Measurements from ENCODE around the gene OSBPL3. TPM values are rescaled to one million over a fixed set of nuclear protein-coding genes. Genes with fewer than 3 reads are reported as not detected.

OSBPL3 gene
- total and polyA plus RNA-seq, 2 donors (not counting 3 experiments of a cell fraction or from before 2014, with no cell fraction given): 7.5 to 27.1 TPM

- Histone ChIP-seq H3K4me1 (ENCODE audit: control insufficient read depth, extremely low read depth, insufficient read depth, low read length) (peaks cover 20% of the 10 kb centered on the region), H3K4me2 (ENCODE audit: insufficient read depth, low read length) (no peak overlapping the region), H3K9ac (replicated peaks; ENCODE audit: extremely low read depth, insufficient read depth, low read length) (no peak overlapping the region), H3K36me3 (ENCODE audit: control insufficient read depth in 2 of 2, extremely low read depth in 1 of 2, insufficient read depth in 2 of 2, low read length in 2 of 2) (no peaks in the 10 kb centered on the region), H3K4me3 (replicated peaks in 1 of 3; ENCODE audit: insufficient read depth in 1 of 3, low read depth in 1 of 3, low read length in 3 of 3) (no peak overlapping the region), H3K27me3 (ENCODE audit: control insufficient read depth in 2 of 2, insufficient read depth in 2 of 2, low read length in 2 of 2) (no peaks in the 10 kb centered on the region), H3K27ac (ENCODE audit: insufficient read depth, low read depth, low read length) (no peak overlapping the region), H4K20me1 (replicated peaks; ENCODE audit: control insufficient read depth, extremely low read depth, insufficient read depth, low read length) (no peaks in the 10 kb centered on the region), H2AFZ (ENCODE audit: low read depth, low read length) (no peak overlapping the region), H3K9me1 (replicated peaks; ENCODE audit: control insufficient read depth, extremely low read depth, insufficient read depth, low read length) (no peaks in the 10 kb centered on the region), H3K9me3 (replicated peaks; ENCODE audit: control insufficient read depth, insufficient read depth, low read length) (no peaks in the 10 kb centered on the region), H3K79me2 (ENCODE audit: control insufficient read depth, insufficient read depth, low read length) (peaks cover 85% of the 10 kb centered on the region)
- no TSS peak for BruUV-seq (replicated peaks)
- TF ChIP-seq JUN (IDR thresholded peaks at IDR 0.05; ENCODE audit: borderline replicate concordance, insufficient read depth, insufficient read length, low read depth) (no peak), POLR2A (IDR thresholded peaks at IDR 0.05; ENCODE audit: low read depth, low read length) (no peak), EZH2 (IDR thresholded peaks at IDR 0.05; ENCODE audit: borderline replicate concordance, low read depth, low read length, severe bottlenecking) (no peak), GATA2 (IDR thresholded peaks at IDR 0.05; ENCODE audit: insufficient read depth, insufficient read length, low read depth, low read length) (no peak), MYC (IDR thresholded peaks at IDR 0.05; ENCODE audit: low read depth, low read length) (no peak), MAX (IDR thresholded peaks at IDR 0.05; ENCODE audit: insufficient read depth, insufficient read length) (no peak), FOS (IDR thresholded peaks at IDR 0.05; ENCODE audit: borderline replicate concordance, insufficient read depth, low read length) (no peak), POLR2AphosphoS5 (IDR thresholded peaks at IDR 0.05; ENCODE audit: insufficient read depth, low read depth, low read length) (no peak)
- TF ChIP-seq, protein P1, sequence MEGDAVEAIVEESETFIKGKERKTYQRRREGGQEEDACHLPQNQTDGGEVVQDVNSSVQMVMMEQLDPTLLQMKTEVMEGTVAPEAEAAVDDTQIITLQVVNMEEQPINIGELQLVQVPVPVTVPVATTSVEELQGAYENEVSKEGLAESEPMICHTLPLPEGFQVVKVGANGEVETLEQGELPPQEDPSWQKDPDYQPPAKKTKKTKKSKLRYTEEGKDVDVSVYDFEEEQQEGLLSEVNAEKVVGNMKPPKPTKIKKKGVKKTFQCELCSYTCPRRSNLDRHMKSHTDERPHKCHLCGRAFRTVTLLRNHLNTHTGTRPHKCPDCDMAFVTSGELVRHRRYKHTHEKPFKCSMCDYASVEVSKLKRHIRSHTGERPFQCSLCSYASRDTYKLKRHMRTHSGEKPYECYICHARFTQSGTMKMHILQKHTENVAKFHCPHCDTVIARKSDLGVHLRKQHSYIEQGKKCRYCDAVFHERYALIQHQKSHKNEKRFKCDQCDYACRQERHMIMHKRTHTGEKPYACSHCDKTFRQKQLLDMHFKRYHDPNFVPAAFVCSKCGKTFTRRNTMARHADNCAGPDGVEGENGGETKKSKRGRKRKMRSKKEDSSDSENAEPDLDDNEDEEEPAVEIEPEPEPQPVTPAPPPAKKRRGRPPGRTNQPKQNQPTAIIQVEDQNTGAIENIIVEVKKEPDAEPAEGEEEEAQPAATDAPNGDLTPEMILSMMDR (IDR thresholded peaks at IDR 0.05; ENCODE audit: extremely low read depth in 1 of 2, insufficient read depth in 1 of 2, low read depth in 1 of 2, low read length in 2 of 2): no peak
- CTCF ChIA-PET: no interaction called here
- dilution Hi-C loops (cut with MboI; ENCODE audit: extremely low pct_ligation_motif_present, low sequenced_read_pairs): no loop called here
- no peak for DNase-seq (ENCODE audit: low read depth, low spot score)
- POLR2A ChIA-PET: no interaction called here
- no peak for FAIRE-seq
- intact Hi-C loops (cut with micrococcal nuclease): no loop called here
Measured at GRCh38 chr7:24975172-24975571, 4.8 kb downstream of the OSBPL3 start.

All from endothelial cell of umbilical vein (primary cell).